ENCODE results near the gene JUP.

DNA sequence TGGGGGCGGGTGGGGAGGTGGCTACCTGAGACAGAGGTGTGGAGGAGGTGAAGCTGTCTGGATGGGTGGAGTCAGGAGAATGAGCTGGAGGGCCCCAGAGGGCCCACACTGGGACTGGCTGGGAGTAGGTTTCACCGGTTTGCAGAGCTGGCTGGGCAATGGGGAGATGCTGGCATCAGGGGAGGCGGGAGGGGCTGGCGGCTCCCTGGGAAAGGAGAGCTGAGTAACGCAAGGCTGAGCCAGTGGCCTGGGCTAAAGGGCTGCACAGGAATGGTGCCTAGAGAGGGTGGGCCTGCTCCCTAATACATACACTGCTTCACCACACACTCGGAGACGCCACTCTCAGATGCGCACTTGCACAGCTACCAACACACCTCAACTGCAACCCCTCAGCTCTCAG is 12.9 kb upstream of the JUP start:
- TF ChIP-seq CTCF (IDR thresholded peaks at IDR 0.05; ENCODE audit: insufficient read depth, low read length, poor library complexity, severe bottlenecking) (no peak), EZH2phosphoT487 (conservative IDR thresholded peaks at IDR 0.05; ENCODE audit: low read length) (no peak)

All from SU-DHL-6 (cell line).